HT1080 (cell line): Measurements from ENCODE around the gene LRRC27. TPM values are rescaled to one million over a fixed set of nuclear protein-coding genes. Genes with fewer than 3 reads are reported as not detected.

ENCODE experiments used
- DNase-seq: peaks from one replicate; pipeline ENCODE4 v3.0.0-alpha.2; 2015; ENCODE audit warnings: low read depth
- total RNA-seq: library from RNA; depleted of rRNA; stranded (reverse); fragments of >200 nt; shearing (Covaris generic); gene quantifications from 2 replicates; pipeline ENCODE4 v1.2.3, GENCODE V29; 2014; rRNA removed

Gene LRRC27
- total RNA-seq, 1 experiment from 2014 or later, result 5.2 TPM

DNA sequence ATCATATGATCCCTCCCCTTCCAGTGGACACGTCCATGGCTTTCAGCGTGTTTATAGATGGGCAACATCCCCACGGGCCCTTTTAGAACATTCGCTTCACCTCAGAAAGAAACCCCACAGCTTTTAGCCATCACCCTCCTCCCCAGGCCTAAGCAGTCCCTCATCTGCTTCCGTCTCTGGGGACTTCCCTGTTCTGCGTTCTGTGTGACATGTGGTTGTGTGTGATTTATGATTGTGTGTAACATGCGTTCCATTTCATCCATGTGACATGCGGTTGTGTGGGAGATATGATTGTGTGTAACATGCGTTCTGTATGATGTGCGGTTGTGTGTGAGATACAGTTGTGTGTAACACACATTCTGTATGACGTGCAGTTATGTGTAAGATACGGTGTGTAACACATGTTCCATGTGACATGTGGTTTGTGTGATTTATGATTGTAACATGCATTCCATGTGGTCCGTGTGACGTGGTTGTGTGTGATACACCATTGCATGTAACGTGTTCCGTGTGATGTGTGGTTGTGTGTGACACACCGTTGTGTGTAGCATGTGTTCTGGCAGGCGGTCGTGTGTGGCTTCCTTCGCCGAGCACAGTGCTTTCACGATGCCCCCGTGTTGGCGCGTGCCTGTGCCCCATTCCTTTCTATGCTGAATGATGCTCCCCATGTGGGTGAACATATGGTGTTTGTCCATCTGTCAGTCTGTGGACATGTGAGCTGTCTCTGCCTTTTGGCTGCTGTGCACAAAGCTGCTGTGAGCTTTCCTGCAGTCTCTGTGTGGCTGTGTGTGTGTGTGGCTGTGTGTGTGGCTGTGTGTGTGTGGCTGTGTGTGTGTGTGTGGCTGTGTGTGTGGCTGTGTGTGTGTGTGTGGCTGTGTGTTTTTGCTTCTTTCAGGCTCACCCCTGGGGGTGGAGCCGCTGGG, 91.2 kb downstream of the LRRC27 start:
- no peak for DNase-seq

DNA sequence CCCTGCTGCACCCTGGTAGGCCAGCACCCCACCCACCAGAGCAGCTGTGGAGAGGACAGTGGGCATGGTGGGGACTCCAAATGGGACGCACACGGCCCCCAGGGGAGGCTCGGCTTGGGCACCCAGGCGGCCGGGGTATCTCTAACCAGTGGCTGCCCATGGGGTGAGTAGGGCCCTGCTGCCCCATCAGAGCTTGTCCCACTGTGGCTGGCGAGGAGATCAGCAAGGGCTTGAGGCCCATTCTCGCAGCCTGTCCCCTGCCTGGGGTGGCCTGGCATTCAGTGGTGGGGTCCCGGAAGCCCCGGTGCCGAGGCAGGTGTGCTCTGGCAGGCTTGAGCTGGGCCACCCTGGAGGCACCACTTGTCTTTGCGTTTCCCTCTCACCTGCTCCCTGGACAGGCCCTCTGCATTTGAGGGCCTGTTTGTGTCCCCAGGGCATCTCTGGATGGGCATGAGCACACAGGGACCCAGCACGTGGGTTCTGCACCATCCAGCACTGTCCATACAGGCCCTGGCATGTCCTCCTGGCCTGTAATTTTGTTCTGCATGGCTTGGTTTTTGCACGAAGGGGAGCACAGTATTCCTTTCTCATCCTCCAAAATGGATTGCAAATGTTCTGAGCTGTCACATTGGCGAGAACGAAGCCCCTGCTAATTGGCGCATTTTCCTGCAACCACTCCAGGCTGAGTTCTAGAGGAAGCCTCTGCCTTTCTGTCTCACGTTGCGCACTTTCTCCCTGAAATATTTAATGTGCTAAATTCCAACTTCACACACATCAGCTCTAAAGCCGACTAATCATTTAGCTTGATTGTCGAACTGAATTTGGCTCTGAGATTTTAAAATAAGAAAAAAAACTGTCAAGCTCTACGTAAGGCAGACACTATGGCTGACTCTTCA, 92.2 kb downstream of the LRRC27 start:
- no peak for DNase-seq

DNA sequence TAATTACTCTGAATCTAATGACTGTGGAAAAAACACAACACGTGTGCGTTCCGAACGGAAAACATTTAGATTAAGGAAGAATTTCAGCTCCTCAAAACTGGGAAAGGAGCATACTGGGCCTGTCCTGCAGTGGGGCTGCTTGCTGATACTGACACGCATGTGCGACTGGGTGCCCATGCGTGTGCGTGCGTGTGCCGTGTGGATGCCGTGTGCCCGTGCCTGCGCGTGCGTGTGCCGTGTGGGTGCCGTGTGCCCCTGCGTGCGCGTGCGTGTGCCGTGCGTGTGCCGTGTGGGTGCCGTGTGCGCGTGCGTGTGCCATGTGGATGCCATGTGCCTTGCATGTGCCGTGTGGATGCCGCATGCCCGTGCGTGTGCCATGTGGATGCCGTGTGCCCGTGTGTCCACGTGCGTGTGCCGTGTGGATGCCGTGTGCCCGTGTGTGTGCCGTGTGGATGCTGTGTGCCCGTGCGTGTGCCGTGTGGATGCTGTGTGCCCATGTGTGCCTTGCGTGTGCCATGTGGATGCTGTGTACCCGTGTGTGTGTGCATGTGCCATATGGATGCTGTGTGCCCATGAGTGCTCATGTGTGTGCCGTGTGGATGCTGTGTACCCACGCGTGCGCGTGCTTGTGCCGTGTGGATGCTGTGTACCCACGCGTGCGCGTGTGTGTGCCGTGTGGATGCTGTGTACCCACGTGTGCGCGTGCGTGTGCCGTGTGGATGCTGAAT, 93.2 kb downstream of the LRRC27 start:
- DNase-seq, result no peak

DNA sequence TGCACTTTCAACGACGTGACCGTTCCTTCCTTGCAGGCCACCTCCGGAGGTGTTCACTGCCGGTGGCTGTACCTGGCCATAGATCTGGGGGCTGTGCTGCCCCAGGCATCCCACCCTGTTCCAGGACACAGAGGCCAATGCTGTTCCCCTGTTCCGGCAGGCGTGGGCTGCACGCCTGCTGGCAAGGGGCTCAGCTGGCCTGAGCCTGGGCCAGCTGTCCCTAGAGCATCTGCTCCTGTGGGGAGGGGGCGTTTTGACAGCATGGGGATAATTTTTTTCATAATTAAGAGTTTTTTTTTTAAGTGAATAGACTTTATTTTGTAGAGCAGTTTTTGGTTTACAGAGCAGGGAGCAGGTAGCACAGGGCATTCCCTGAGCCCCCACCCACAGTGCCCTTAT, 93.8 kb downstream of the LRRC27 start:
- DNase-seq, result no peak

DNA sequence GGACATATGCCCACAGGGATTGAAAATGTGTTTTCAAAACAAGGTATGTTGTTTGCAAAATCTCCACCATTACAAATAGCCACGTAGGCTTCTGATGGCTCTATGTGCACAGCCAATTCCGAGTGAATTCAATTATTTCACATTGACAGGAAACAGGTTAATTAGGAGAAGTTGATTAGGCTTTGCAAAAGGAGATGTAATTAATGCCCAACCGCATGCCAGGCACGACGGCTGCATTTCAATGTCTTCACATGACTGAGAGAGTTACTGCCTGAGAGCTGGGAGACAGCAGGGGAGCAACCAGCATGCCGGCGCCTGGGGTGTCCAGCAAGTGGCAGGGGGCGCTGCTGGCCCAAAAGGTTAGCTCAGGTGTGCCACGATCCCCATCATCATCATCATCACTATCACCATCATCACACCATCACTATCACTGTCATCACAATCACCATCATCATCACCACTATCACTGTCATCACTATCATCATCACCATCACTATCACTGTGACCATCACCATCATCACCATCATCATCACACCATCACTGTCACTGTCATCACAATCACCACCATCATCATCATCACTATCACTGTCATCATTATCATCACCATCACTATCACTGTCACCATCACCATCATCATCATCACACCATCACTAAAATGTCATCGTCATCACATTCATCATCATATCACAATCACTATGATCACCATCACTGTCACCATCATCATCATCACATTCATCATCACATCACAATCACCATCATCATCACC, 95.2 kb downstream of the LRRC27 start:
- DNase-seq, result no peak

DNA sequence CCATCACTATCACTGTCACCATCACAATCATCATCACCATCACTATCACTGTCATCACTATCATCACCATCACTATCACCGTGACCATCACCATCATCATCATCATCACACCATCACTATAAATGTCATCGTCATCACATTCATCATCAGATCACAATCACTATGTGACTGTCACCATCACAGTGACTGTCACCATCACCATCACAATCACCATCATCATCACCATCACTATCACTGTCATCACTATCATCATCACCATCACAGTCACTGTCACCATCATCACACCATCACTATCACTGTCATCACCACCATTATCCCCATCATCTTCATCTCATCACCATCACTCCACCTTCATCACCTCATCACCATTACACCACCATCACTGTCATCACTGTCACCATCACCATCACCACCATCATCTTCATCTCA, 96.0 kb downstream of the LRRC27 start:
- DNase-seq, result no peak

DNA sequence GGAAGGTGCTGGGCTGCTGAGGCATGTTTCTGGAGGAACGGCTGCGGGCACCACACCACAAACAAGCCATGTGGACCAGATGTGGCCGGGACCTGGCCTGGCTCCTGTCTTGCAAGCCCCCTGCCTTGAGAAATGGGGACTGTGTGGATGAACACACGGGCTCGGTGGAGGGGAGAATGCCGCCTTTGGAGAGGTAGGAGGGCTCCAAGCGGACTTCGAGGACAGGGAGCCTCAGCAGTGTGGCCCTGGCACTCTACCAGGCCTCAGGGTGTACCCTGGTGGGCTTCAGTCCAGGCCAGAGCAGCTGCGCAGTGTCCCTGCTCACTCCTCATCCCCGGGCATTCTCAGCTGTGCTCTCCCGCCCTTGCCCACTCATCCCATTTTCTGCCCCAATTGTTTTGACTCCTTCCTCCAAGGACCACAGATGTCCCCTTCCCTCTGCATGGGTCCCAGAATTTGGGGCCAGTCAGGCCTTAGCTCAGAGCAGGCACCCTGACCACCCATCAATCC, 96.5 kb downstream of the LRRC27 start:
- no peak for DNase-seq

Other genes starting within 250 kb of the LRRC27 start
- gene DPYSL4, start 145.2 kb upstream of the LRRC27 start, total RNA-seq, result not detected in 2 replicates
- 11.5 and 14.4 TPM in 2 replicates for gene STK32C, start 24.2 kb upstream of the LRRC27 start, total RNA-seq
- gene PWWP2B, start 65.0 kb downstream of the LRRC27 start, total RNA-seq, result 3.2 and 3.8 TPM in 2 replicates
- gene INPP5A, start 205.6 kb downstream of the LRRC27 start, total RNA-seq, result 31.1 and 34.4 TPM in 2 replicates